ENCODE data around the gene LILRA5. TPM values are rescaled to one million over a fixed set of nuclear protein-coding genes. Genes with fewer than 3 reads are reported as not detected.
"Not testable (repeated sequence)": the region's sequence is repeated elsewhere in the genome, so short reads cannot be mapped to it uniquely, and the experiment has no call there.

LILRA5 gene
- total RNA-seq, 1 experiment from 2014 or later: not detected

GRCh38 chr19:54275951-54276350, 37.0 kb downstream of the LILRA5 start:
- BruUV-seq (replicated peaks): no TSS peak
- ChIA-PET POLR2A (ENCODE audit: low non-redundant PET) (no interaction called here), CTCF (no interaction called here)
- TF ChIP-seq EZH2 (IDR thresholded peaks at IDR 0.05; ENCODE audit: borderline replicate concordance, low read depth, low read length, poor library complexity, severe bottlenecking) (no peak), CTCF (conservative IDR thresholded peaks at IDR 0.05; ENCODE audit: low read depth, low read length) (no peak)
- H3K4me1 ChIP-seq (ENCODE audit: insufficient read depth, low read length, poor library complexity, severe bottlenecking): no peaks in the 10 kb centered on the region
- DNase-seq (ENCODE audit: low spot score): no peak
- peaks cover 28% of the 10 kb centered on the region for H3K27me3 ChIP-seq (replicated peaks; ENCODE audit: insufficient read depth, low read depth, low read length, poor library complexity)
- no peak overlapping the region for H3K27ac ChIP-seq (ENCODE audit: low read depth, low read length, poor library complexity, severe bottlenecking)
- H3K9me3 ChIP-seq (ENCODE audit: low read depth, low read length, poor library complexity, severe bottlenecking): no peaks in the 10 kb centered on the region
- intact Hi-C loops (cut with micrococcal nuclease; ENCODE audit: unreplicated experiment): no loop called here
- H3K4me3 ChIP-seq (ENCODE audit: low read depth, low read length, poor library complexity, severe bottlenecking): no peak overlapping the region
- no peaks in the 10 kb centered on the region for H3K36me3 ChIP-seq (ENCODE audit: insufficient read depth, low read length, poor library complexity, severe bottlenecking)

- H3K4me3 ChIP-seq (ENCODE audit: low read depth, low read length, poor library complexity, severe bottlenecking); BruUV-seq (replicated peaks); POLR2A ChIA-PET (ENCODE audit: low non-redundant PET); H3K27ac ChIP-seq (ENCODE audit: low read depth, low read length, poor library complexity, severe bottlenecking); CTCF ChIA-PET; H3K9me3 ChIP-seq (ENCODE audit: low read depth, low read length, poor library complexity, severe bottlenecking); H3K36me3 ChIP-seq (ENCODE audit: insufficient read depth, low read length, poor library complexity, severe bottlenecking); DNase-seq (ENCODE audit: low spot score); intact Hi-C loops (cut with micrococcal nuclease; ENCODE audit: unreplicated experiment); H3K4me1 ChIP-seq (ENCODE audit: insufficient read depth, low read length, poor library complexity, severe bottlenecking): not testable (repeated sequence)
- H3K27me3 ChIP-seq (replicated peaks; ENCODE audit: insufficient read depth, low read depth, low read length, poor library complexity): peaks cover 28% of the 10 kb centered on the region
Observed at GRCh38 chr19:54274516-54274915, 38.5 kb downstream of the LILRA5 start.

- POLR2A ChIA-PET (ENCODE audit: low non-redundant PET): no interaction called here
- Histone ChIP-seq H3K36me3 (ENCODE audit: insufficient read depth, low read length, poor library complexity, severe bottlenecking) (no peaks in the 10 kb centered on the region), H3K27ac (ENCODE audit: low read depth, low read length, poor library complexity, severe bottlenecking) (no peak overlapping the region), H3K9me3 (ENCODE audit: low read depth, low read length, poor library complexity, severe bottlenecking) (no peaks in the 10 kb centered on the region), H3K4me3 (ENCODE audit: low read depth, low read length, poor library complexity, severe bottlenecking) (no peak overlapping the region), H3K27me3 (replicated peaks; ENCODE audit: insufficient read depth, low read depth, low read length, poor library complexity) (peaks cover 31% of the 10 kb centered on the region), H3K4me1 (ENCODE audit: insufficient read depth, low read length, poor library complexity, severe bottlenecking) (no peaks in the 10 kb centered on the region)
- CTCF ChIA-PET: no interaction called here
- TF ChIP-seq CTCF (conservative IDR thresholded peaks at IDR 0.05; ENCODE audit: low read depth, low read length) (no peak), EZH2 (IDR thresholded peaks at IDR 0.05; ENCODE audit: borderline replicate concordance, low read depth, low read length, poor library complexity, severe bottlenecking) (no peak)
- DNase-seq (ENCODE audit: low spot score): no peak
- BruUV-seq (replicated peaks): no TSS peak
- intact Hi-C loops (cut with micrococcal nuclease; ENCODE audit: unreplicated experiment): no loop called here
Observed at GRCh38 chr19:54273821-54274220, 39.1 kb downstream of the LILRA5 start.

- CTCF ChIA-PET; H3K4me3 ChIP-seq (ENCODE audit: low read depth, low read length, poor library complexity, severe bottlenecking); H3K27ac ChIP-seq (ENCODE audit: low read depth, low read length, poor library complexity, severe bottlenecking); intact Hi-C loops (cut with micrococcal nuclease; ENCODE audit: unreplicated experiment); H3K36me3 ChIP-seq (ENCODE audit: insufficient read depth, low read length, poor library complexity, severe bottlenecking); H3K9me3 ChIP-seq (ENCODE audit: low read depth, low read length, poor library complexity, severe bottlenecking); POLR2A ChIA-PET (ENCODE audit: low non-redundant PET); DNase-seq (ENCODE audit: low spot score); BruUV-seq (replicated peaks); H3K4me1 ChIP-seq (ENCODE audit: insufficient read depth, low read length, poor library complexity, severe bottlenecking): not testable (repeated sequence)
- H3K27me3 ChIP-seq (replicated peaks; ENCODE audit: insufficient read depth, low read depth, low read length, poor library complexity): peaks cover 38% of the 10 kb centered on the region
Observed at GRCh38 chr19:54272181-54272580, 40.8 kb downstream of the LILRA5 start.

- H3K4me3 ChIP-seq (ENCODE audit: low read depth, low read length, poor library complexity, severe bottlenecking); H3K9me3 ChIP-seq (ENCODE audit: low read depth, low read length, poor library complexity, severe bottlenecking); H3K27ac ChIP-seq (ENCODE audit: low read depth, low read length, poor library complexity, severe bottlenecking); intact Hi-C loops (cut with micrococcal nuclease; ENCODE audit: unreplicated experiment); H3K36me3 ChIP-seq (ENCODE audit: insufficient read depth, low read length, poor library complexity, severe bottlenecking); DNase-seq (ENCODE audit: low spot score); H3K4me1 ChIP-seq (ENCODE audit: insufficient read depth, low read length, poor library complexity, severe bottlenecking); POLR2A ChIA-PET (ENCODE audit: low non-redundant PET); CTCF ChIA-PET; BruUV-seq (replicated peaks): not testable (repeated sequence)
- H3K27me3 ChIP-seq (replicated peaks; ENCODE audit: insufficient read depth, low read depth, low read length, poor library complexity): peaks cover 38% of the 10 kb centered on the region
Observed at GRCh38 chr19:54271587-54271986, 41.4 kb downstream of the LILRA5 start.
